H1 (cell line): ENCODE measurements around the gene SNAPC3. TPM values are rescaled to one million over a fixed set of nuclear protein-coding genes. Genes with fewer than 3 reads are reported as not detected.

Experiments
- ATF3 ChIP-seq: IDR thresholded peaks from 2 replicates; pipeline ENCODE4 v1.6.1; 2011; ENCODE audit warnings: low read depth, mild to moderate bottlenecking, low read length; ENCODE audit not compliant: insufficient read depth
- CHD7 ChIP-seq: fragments of 300-600 bp; sonication (generic); IDR thresholded peaks from 2 replicates; pipeline ENCODE4 v1.7.1; 2012; ENCODE audit warnings: low read length, moderate library complexity, mild to moderate bottlenecking, inconsistent platforms; ENCODE audit not compliant: insufficient replicate concordance
- CTBP2 ChIP-seq: IDR thresholded peaks from 2 replicates; pipeline ENCODE4 v1.7.0; 2011; ENCODE audit warnings: borderline replicate concordance, mild to moderate bottlenecking, moderate library complexity, mixed read lengths, low read length; ENCODE audit not compliant: insufficient read depth, insufficient read length
- E2F6 ChIP-seq: IDR thresholded peaks from 2 replicates; pipeline ENCODE4 v1.6.1; 2012; ENCODE audit warnings: inconsistent platforms
- HDAC2 ChIP-seq, 2 experiments: fragments of 300-600 bp in 1 of 2; sonication (generic) in 1 of 2; IDR thresholded peaks; 2 replicates each; pipeline ENCODE4 v1.6.1; 2011 to 2012; ENCODE audit warnings: low read depth in 2 of 2, low read length in 2 of 2, mild to moderate bottlenecking in 2 of 2, moderate library complexity in 2 of 2, borderline replicate concordance in 1 of 2, inconsistent platforms in 1 of 2
- POLR2A ChIP-seq, 2 experiments: IDR thresholded peaks; 1 replicate in 1 of 2; 2 replicates in 1 of 2; pipeline ENCODE4 v1.6.1; 2011; ENCODE audit warnings: low read depth in 2 of 2, low read length in 2 of 2, mild to moderate bottlenecking in 2 of 2; ENCODE audit errors: control extremely low read depth in 1 of 2
- RXRA ChIP-seq: IDR thresholded peaks from 2 replicates; pipeline ENCODE4 v1.6.1; 2011; ENCODE audit warnings: low read depth, mild to moderate bottlenecking, low read length, moderate library complexity; ENCODE audit not compliant: insufficient read depth
- SUZ12 ChIP-seq: fragments of 200-600 bp; sonication (generic); IDR thresholded peaks from 2 replicates; pipeline ENCODE4 v1.6.1; 2012; ENCODE audit warnings: mild to moderate bottlenecking, inconsistent platforms, low read length, moderate library complexity, mixed read lengths
- polyA plus RNA-seq, 7 experiments: library from polyadenylated mRNA; depleted of rRNA in 3 of 7; stranded (reverse) in 5 of 7; unstranded in 2 of 7; fragments of >200 nt in 5 of 7; fragments of 200-250 nt in 2 of 7; gene quantifications; 1 replicate in 5 of 7; 2 replicates in 1 of 7; 4 replicates in 1 of 7; pipeline versions ENCODE4 v1.2.1 to v1.2.3, GENCODE V29; 2011 to 2013; ENCODE audit warnings: missing spikeins in 2 of 7, mixed read lengths in 2 of 7
- total RNA-seq: library from RNA; stranded (reverse); fragmentation: NEBNext Ultra II Directional; extraction: Animal tissue kit (Norgen Biotek cat#: 25700); gene quantifications from 2 replicates; pipeline ENCODE4 v1.2.1, GENCODE V29; 2021

The SNAPC3 gene
- total and polyA plus RNA-seq, 2 of the 8 experiments (the other 6 are each of a cell fraction or from before 2014, with no cell fraction given): 11.9 to 25.8 TPM

GRCh38 chr9:15389173-15389572 is 33.5 kb upstream of the SNAPC3 start (continued):
- TF ChIP-seq CHD7: no peak
- no peak for TF ChIP-seq RXRA
- TF ChIP-seq ATF3: no peak
- no peak for TF ChIP-seq HDAC2 (IDR thresholded peaks at IDR 0.05; ENCODE audit: borderline replicate concordance in 1 of 2, low read depth in 2 of 2, low read length in 2 of 2)
- TF ChIP-seq SUZ12: no peak
- TF ChIP-seq POLR2A (IDR thresholded peaks at IDR 0.05; ENCODE audit: control extremely low read depth in 1 of 2, low read depth in 2 of 2, low read length in 2 of 2): no peak
- no peak for TF ChIP-seq E2F6
- no peak for TF ChIP-seq CTBP2
- TF ChIP-seq, all 59 proteins: peak for 0
